MM.1S (cell line): ENCODE results near the gene CDH4.

Experiments used
- DNase-seq: peaks from one replicate; pipeline ENCODE4 v3.0.0-alpha.2; 2015
- H2AFZ ChIP-seq: fragments of 300-600 bp; sonication (generic); 2 replicates; pipeline ENCODE4 v1.6.0; 2016; ENCODE audit warnings: antibody characterized with exemption, low read length
- H3F3A ChIP-seq: fragments of 300-600 bp; sonication (generic); 2 replicates; pipeline ENCODE4 v1.6.1; 2016; ENCODE audit warnings: mild to moderate bottlenecking, antibody characterized with exemption, low read length, moderate library complexity, mixed read lengths; ENCODE audit not compliant: insufficient read depth
- H3K27ac ChIP-seq: fragments of 300-600 bp; sonication (generic); 2 replicates; pipeline ENCODE4 v1.5.1; 2016; ENCODE audit warnings: mild to moderate bottlenecking, low read length
- H3K27me3 ChIP-seq: fragments of 300-600 bp; sonication (generic); replicated peaks from 2 replicates; pipeline ENCODE4 v1.6.0; 2016; ENCODE audit warnings: low read length; ENCODE audit not compliant: insufficient read depth
- H3K36me3 ChIP-seq: fragments of 300-600 bp; sonication (generic); replicated peaks from 2 replicates; pipeline ENCODE4 v1.6.1; 2016; ENCODE audit warnings: mild to moderate bottlenecking, low read length, mixed read lengths; ENCODE audit not compliant: insufficient read depth
- H3K4me1 ChIP-seq: fragments of 300-600 bp; sonication (generic); 2 replicates; pipeline ENCODE4 v1.6.1; 2016; ENCODE audit warnings: low read length, mixed read lengths
- H3K4me2 ChIP-seq: fragments of 300-600 bp; sonication (generic); 2 replicates; pipeline ENCODE4 v1.6.0; 2016; ENCODE audit warnings: low read depth, low read length
- H3K4me3 ChIP-seq: fragments of 300-600 bp; sonication (generic); 2 replicates; pipeline ENCODE4 v1.5.1; 2016; ENCODE audit warnings: low read length, mixed read lengths
- H3K79me2 ChIP-seq: fragments of 300-600 bp; sonication (generic); 2 replicates; pipeline ENCODE4 v1.6.1; 2016; ENCODE audit warnings: mixed run types, low read length, mixed read lengths
- H3K9ac ChIP-seq: fragments of 300-600 bp; sonication (generic); 2 replicates; pipeline ENCODE4 v1.6.1; 2016; ENCODE audit warnings: low read length, mixed read lengths
- H3K9me2 ChIP-seq: fragments of 300-600 bp; sonication (generic); replicated peaks from 2 replicates; pipeline ENCODE4 v1.6.1; 2016; ENCODE audit warnings: mild to moderate bottlenecking, low read length, mixed read lengths; ENCODE audit not compliant: insufficient read depth
- H3K9me3 ChIP-seq: fragments of 300-600 bp; sonication (generic); replicated peaks from 2 replicates; pipeline ENCODE4 v1.6.1; 2016; ENCODE audit warnings: mild to moderate bottlenecking, low read length, mixed read lengths; ENCODE audit not compliant: insufficient read depth
- H4K20me1 ChIP-seq: fragments of 300-600 bp; sonication (generic); 2 replicates; pipeline ENCODE4 v1.6.1; 2016; ENCODE audit warnings: mild to moderate bottlenecking, low read length, moderate library complexity, mixed read lengths; ENCODE audit not compliant: insufficient read depth
- CTCF ChIP-seq: fragments of 300-600 bp; sonication (generic); IDR thresholded peaks from 2 replicates; pipeline ENCODE4 v1.5.1; 2016; ENCODE audit warnings: antibody characterized with exemption, low read length, mixed read lengths
- EZH2 ChIP-seq: fragments of 300-600 bp; sonication (generic); optimal IDR thresholded peaks from 2 replicates; pipeline ENCODE3; 2017; ENCODE audit warnings: low read depth, mild to moderate bottlenecking, antibody characterized with exemption, low read length, mixed read lengths
- EZH2phosphoT487 ChIP-seq: fragments of 300-600 bp; sonication (generic); IDR thresholded peaks from 2 replicates; pipeline ENCODE4 v1.6.1; 2018; ENCODE audit warnings: antibody characterized with exemption, low read length

Gene CDH4

GRCh38 chr20:61596687-61597330, 344.7 kb downstream of the CDH4 start:
- no peak overlapping the region for H2AFZ ChIP-seq
- no peaks in the 10 kb centered on the region for H3K9me3 ChIP-seq
- no peak overlapping the region for H3K4me3 ChIP-seq
- TF ChIP-seq CTCF (no peak), EZH2phosphoT487 (no peak)
- H3F3A ChIP-seq = no peaks in the 10 kb centered on the region
- H3K79me2 ChIP-seq = no peaks in the 10 kb centered on the region
- no peak overlapping the region for H3K4me2 ChIP-seq
- H3K27ac ChIP-seq = no peak overlapping the region
- no peaks in the 10 kb centered on the region for H3K4me1 ChIP-seq
- H3K9me2 ChIP-seq = no peaks in the 10 kb centered on the region
- H3K36me3 ChIP-seq = no peaks in the 10 kb centered on the region
- no peak overlapping the region for H3K9ac ChIP-seq
- no peaks in the 10 kb centered on the region for H4K20me1 ChIP-seq
- DNase-seq = no peak
- peaks cover 51% of the 10 kb centered on the region for H3K27me3 ChIP-seq

- no peak overlapping the region for H3K27ac ChIP-seq
- H2AFZ ChIP-seq = no peak overlapping the region
- no peak overlapping the region for H3K4me2 ChIP-seq
- H3K36me3 ChIP-seq = no peaks in the 10 kb centered on the region
- no peaks in the 10 kb centered on the region for H3K4me1 ChIP-seq
- no peaks in the 10 kb centered on the region for H3K9me3 ChIP-seq
- TF ChIP-seq EZH2 = no peak
- TF ChIP-seq EZH2phosphoT487 = no peak
- no peak for TF ChIP-seq CTCF
- H3K9ac ChIP-seq = no peak overlapping the region
- H3K79me2 ChIP-seq = no peaks in the 10 kb centered on the region
- peaks cover 53% of the 10 kb centered on the region for H3K27me3 ChIP-seq
- H3K4me3 ChIP-seq = no peak overlapping the region
- no peaks in the 10 kb centered on the region for H3K9me2 ChIP-seq
- no peaks in the 10 kb centered on the region for H4K20me1 ChIP-seq
- H3F3A ChIP-seq = no peaks in the 10 kb centered on the region
- DNase-seq = no peak
These were observed 345.9 kb downstream of the CDH4 start for GRCh38 chr20:61597996-61598395.

GRCh38 chr20:61598586-61598985, 346.5 kb downstream of the CDH4 start:
- H3K36me3 ChIP-seq = no peaks in the 10 kb centered on the region
- TF ChIP-seq EZH2phosphoT487 (no peak), EZH2 (no peak), CTCF (no peak)
- no peaks in the 10 kb centered on the region for H3K9me3 ChIP-seq

More at GRCh38 chr20:61598586-61598985, 346.5 kb downstream of the CDH4 start:
- no peak overlapping the region for H3K27ac ChIP-seq
- no peaks in the 10 kb centered on the region for H3K9me2 ChIP-seq
- H3K27me3 ChIP-seq = peaks cover 52% of the 10 kb centered on the region
- no peaks in the 10 kb centered on the region for H3F3A ChIP-seq
- H3K79me2 ChIP-seq = no peaks in the 10 kb centered on the region
- DNase-seq = no peak
- H3K4me1 ChIP-seq = no peaks in the 10 kb centered on the region
- no peak overlapping the region for H3K9ac ChIP-seq
- H2AFZ ChIP-seq = no peak overlapping the region
- H3K4me3 ChIP-seq = no peak overlapping the region
- H3K4me2 ChIP-seq = no peak overlapping the region
- no peaks in the 10 kb centered on the region for H4K20me1 ChIP-seq
